Bronchial epithelial cell (primary cell): Measurements from ENCODE around the gene SEMA4B. TPM values are rescaled to one million over a fixed set of nuclear protein-coding genes. Genes with fewer than 3 reads are reported as not detected.

Source experiments
- DNase-seq: peaks from one replicate; pipeline ENCODE4 v3.0.0-alpha.2; 2010; ENCODE audit warnings: low read depth
- FAIRE-seq: peaks from 2 replicates; lab custom pipeline; 2011; peaks lifted over from hg19 to GRCh38; lab: Jason Lieb, UNC
- H3K27me3 ChIP-seq: 2 replicates; pipeline ENCODE4 v1.5.1; 2011; ENCODE audit warnings: low read length; ENCODE audit not compliant: control insufficient read depth, insufficient read depth
- H3K36me3 ChIP-seq: 2 replicates; pipeline ENCODE4 v1.5.1; 2011; ENCODE audit warnings: low read length; ENCODE audit not compliant: control insufficient read depth, insufficient read depth
- H3K4me3 ChIP-seq: 2 replicates; pipeline ENCODE4 v1.5.1; 2011; ENCODE audit warnings: mild to moderate bottlenecking, low read depth, low read length, control low read depth
- CTCF ChIP-seq: IDR thresholded peaks from 2 replicates; pipeline ENCODE4 v1.5.1; 2011; ENCODE audit warnings: mild to moderate bottlenecking, moderate library complexity, low read length, control low read depth, inconsistent platforms; ENCODE audit not compliant: insufficient read depth, severe bottlenecking
- total RNA-seq: library from RNA; depleted of rRNA; stranded (reverse); fragments of >200 nt; gene quantifications from 2 replicates; pipeline ENCODE4 v1.2.1, GENCODE V29; 2014

SEMA4B gene
- total RNA-seq, 1 donor from 2014 or later, result 90.6 TPM

- H3K27me3 ChIP-seq, result no peaks in the 10 kb centered on the region
- no peaks in the 10 kb centered on the region for H3K36me3 ChIP-seq
- FAIRE-seq, result no peak
- DNase-seq, result no peak
- no peak overlapping the region for H3K4me3 ChIP-seq
- TF ChIP-seq CTCF, result no peak
These were observed 26.8 kb upstream of the SEMA4B start for GRCh38 chr15:90174140-90174875.

GRCh38 chr15:90177012-90177411 is 24.1 kb upstream of the SEMA4B start:
- no peaks in the 10 kb centered on the region for H3K36me3 ChIP-seq
- FAIRE-seq (no peak), DNase-seq (no peak)
- no peak overlapping the region for H3K4me3 ChIP-seq
- no peaks in the 10 kb centered on the region for H3K27me3 ChIP-seq
- no peak for TF ChIP-seq CTCF

GRCh38 chr15:90178468-90179435 is 22.4 kb upstream of the SEMA4B start:
- no peak for FAIRE-seq
- TF ChIP-seq CTCF, result no peak
- H3K27me3 ChIP-seq, result no peaks in the 10 kb centered on the region

GRCh38 chr15:90181776-90182175 is 19.4 kb upstream of the SEMA4B start:
- H3K36me3 ChIP-seq, result no peaks in the 10 kb centered on the region
- DNase-seq (no peak), FAIRE-seq (no peak)
- H3K4me3 ChIP-seq, result no peak overlapping the region
- no peak for TF ChIP-seq CTCF
- no peaks in the 10 kb centered on the region for H3K27me3 ChIP-seq

More at GRCh38 chr15:90178468-90179435, 22.4 kb upstream of the SEMA4B start:
- Histone ChIP-seq H3K4me3 (no peak overlapping the region), H3K36me3 (no peaks in the 10 kb centered on the region)
- DNase-seq, result no peak

GRCh38 chr15:90184119-90184785 is 16.9 kb upstream of the SEMA4B start:
- DNase-seq (peak; percentile 86), FAIRE-seq (no peak)

More at GRCh38 chr15:90184119-90184785, 16.9 kb upstream of the SEMA4B start:
- peak overlapping the region; percentile 90 for H3K4me3 ChIP-seq
- no peaks in the 10 kb centered on the region for H3K36me3 ChIP-seq
- peak; percentile 8 for TF ChIP-seq CTCF
- no peaks in the 10 kb centered on the region for H3K27me3 ChIP-seq
